ENCODE measurements around the gene C13orf46.

GRCh38 chr13:114010401-114011101 is 36.7 kb upstream of the C13orf46 start:
- TF ChIP-seq CTCF (IDR thresholded peaks at IDR 0.05) (no peak), ZFX (IDR thresholded peaks at IDR 0.05; ENCODE audit: borderline replicate concordance) (no peak)

Data from 22Rv1 (cell line).